IMR-90 (cell line): ENCODE measurements around the gene GATA1. TPM values are rescaled to one million over a fixed set of nuclear protein-coding genes. Genes with fewer than 3 reads are reported as not detected.

ENCODE experiments used
- ATAC-seq: fragments of 200-7000 bp; cut with Tn5 transposase; 2 replicates; pipeline ENCODE4 v1.9.1; 2020; ENCODE audit warnings: low read depth, mild to moderate bottlenecking, moderate library complexity
- BruUV-seq: library from RNA; stranded (reverse); fragments of 400-500 nt; replicated peaks from 2 replicates; lab custom pipeline; 2021; lab: Mats Ljungman, UMichigan
- CTCF ChIA-PET: fragments of 300-600 bp; formaldehyde crosslinking; extraction: SDS; loops from one replicate; lab custom pipeline; 2021; ENCODE audit warnings: antibody characterized with exemption; lab: Yijun Ruan, JAX
- POLR2A ChIA-PET: fragments of 300-600 bp; sonication (Branson Sonifier 250); formaldehyde crosslinking; loops from one replicate; lab custom pipeline; 2022; ENCODE audit warnings: antibody characterized with exemption; ENCODE audit not compliant: unreplicated experiment; lab: Charles Lee
- DNase-seq: peaks from one replicate; pipeline ENCODE4 v3.0.0; 2013
- H2AFZ ChIP-seq: replicated peaks from 2 replicates; pipeline ENCODE3; 2013; ENCODE audit warnings: low read length, mild to moderate bottlenecking; ENCODE audit not compliant: poor library complexity
- H2AK5ac ChIP-seq: 2 replicates; pipeline ENCODE4 v1.6.1; 2013; ENCODE audit warnings: low read depth, low read length, inconsistent platforms
- H2AK9ac ChIP-seq: replicated peaks from 2 replicates; pipeline ENCODE3; 2013; ENCODE audit warnings: mild to moderate bottlenecking, low read depth, low read length, moderate library complexity; ENCODE audit not compliant: poor library complexity
- H2BK120ac ChIP-seq: 2 replicates; pipeline ENCODE4 v1.6.1; 2013; ENCODE audit warnings: low read depth, low read length, inconsistent platforms
- H2BK15ac ChIP-seq: 3 replicates; pipeline ENCODE4 v1.6.1; 2013; ENCODE audit warnings: low read depth, low read length, inconsistent platforms
- H2BK20ac ChIP-seq: 2 replicates; pipeline ENCODE4 v1.6.1; 2013; ENCODE audit warnings: low read depth, mild to moderate bottlenecking, inconsistent platforms, low read length, moderate library complexity
- H2BK5ac ChIP-seq: 2 replicates; pipeline ENCODE4 v1.6.1; 2013; ENCODE audit warnings: mild to moderate bottlenecking, low read depth, low read length, inconsistent platforms; ENCODE audit not compliant: poor library complexity, severe bottlenecking
- H3K14ac ChIP-seq: replicated peaks from 2 replicates; pipeline ENCODE4 v1.6.1; 2013; ENCODE audit warnings: low read depth, low read length, inconsistent platforms
- H3K18ac ChIP-seq: 2 replicates; pipeline ENCODE4 v1.6.1; 2013; ENCODE audit warnings: low read depth, low read length, control low read depth
- H3K23ac ChIP-seq: 2 replicates; pipeline ENCODE4 v1.6.1; 2013; ENCODE audit warnings: low read depth, low read length, inconsistent platforms
- H3K27ac ChIP-seq: 2 replicates; pipeline ENCODE4 v1.5.1; 2013; ENCODE audit warnings: mild to moderate bottlenecking, control low read depth, low read length; ENCODE audit not compliant: insufficient read depth
- H3K27me3 ChIP-seq: 2 replicates; pipeline ENCODE4 v1.6.1; 2013; ENCODE audit warnings: low read length; ENCODE audit not compliant: control insufficient read depth, insufficient read depth
- H3K36me3 ChIP-seq: 2 replicates; pipeline ENCODE4 v1.6.1; 2013; ENCODE audit warnings: low read length, mixed read lengths; ENCODE audit not compliant: control insufficient read depth, insufficient read depth
- H3K4ac ChIP-seq: 2 replicates; pipeline ENCODE4 v1.6.1; 2013; ENCODE audit warnings: low read depth, low read length, inconsistent platforms
- H3K4me1 ChIP-seq: 2 replicates; pipeline ENCODE4 v1.6.1; 2013; ENCODE audit warnings: low read length, mixed read lengths; ENCODE audit not compliant: control insufficient read depth, insufficient read depth
- H3K4me2 ChIP-seq: 2 replicates; pipeline ENCODE4 v1.6.1; 2013; ENCODE audit warnings: low read depth, mild to moderate bottlenecking, control low read depth, low read length, moderate library complexity
- H3K4me3 ChIP-seq: 2 replicates; pipeline ENCODE4 v1.5.1; 2013; ENCODE audit warnings: low read depth, mild to moderate bottlenecking, control low read depth, low read length, moderate library complexity; ENCODE audit not compliant: insufficient read depth
- H3K56ac ChIP-seq: 2 replicates; pipeline ENCODE4 v1.6.1; 2013; ENCODE audit warnings: low read length, inconsistent platforms; ENCODE audit not compliant: insufficient read depth; ENCODE audit errors: extremely low read depth
- H3K79me1 ChIP-seq, 2 experiments: 2 replicates each; pipeline ENCODE4 v1.6.1; 2013; ENCODE audit warnings: low read length in 2 of 2, inconsistent platforms in 1 of 2, low read depth in 1 of 2
- H3K9ac ChIP-seq: 2 replicates; pipeline ENCODE4 v1.6.1; 2013; ENCODE audit warnings: low read depth, low read length, control low read depth
- H3K9me1 ChIP-seq: 2 replicates; pipeline ENCODE4 v1.6.1; 2013; ENCODE audit warnings: low read length, inconsistent platforms; ENCODE audit not compliant: insufficient read depth
- H3K9me3 ChIP-seq: 2 replicates; pipeline ENCODE4 v1.6.1; 2013; ENCODE audit warnings: low read length; ENCODE audit not compliant: control insufficient read depth, insufficient read depth
- H4K20me1 ChIP-seq: 2 replicates; pipeline ENCODE4 v1.6.1; 2013; ENCODE audit warnings: low read length, inconsistent platforms; ENCODE audit not compliant: insufficient read depth
- H4K5ac ChIP-seq: 2 replicates; pipeline ENCODE4 v1.6.1; 2013; ENCODE audit warnings: mild to moderate bottlenecking, low read depth, low read length, control low read depth
- H4K8ac ChIP-seq, 2 experiments: 2 replicates each; pipeline ENCODE4 v1.6.1; 2013; ENCODE audit warnings: low read depth in 2 of 2, low read length in 2 of 2, control low read depth in 1 of 2, inconsistent platforms in 1 of 2
- H4K91ac ChIP-seq: 2 replicates; pipeline ENCODE4 v1.6.1; 2013; ENCODE audit warnings: low read depth, low read length, inconsistent platforms; ENCODE audit not compliant: insufficient read depth
- CEBPB ChIP-seq: IDR thresholded peaks from 2 replicates; pipeline ENCODE4 v1.6.1; 2012; ENCODE audit warnings: low read depth, low read length, improper control_type of control experiment
- NFE2L2 ChIP-seq: fragments of 150-350 bp; IDR thresholded peaks from 2 replicates; pipeline ENCODE4 v1.6.1; 2016; ENCODE audit warnings: low read depth, mild to moderate bottlenecking, low read length
- WGBS, 2 experiments: methylation state at CpG; one replicate each; pipeline versions ENCODE4 v1.1.5 to v1.1.7; 2013; ENCODE audit warnings: missing lambda C conversion rate in 2 of 2; ENCODE audit not compliant: insufficient read length in 1 of 2; ENCODE audit errors: extremely low coverage in 2 of 2; 5-methylcytosine and 5-hydroxymethylcytosine counted together
- dilution Hi-C: fragments of 300-500 bp; cut with HindIII; formaldehyde crosslinking; loops from one replicate; pipeline ENCODE4 v1.14.3; 2018; ENCODE audit warnings: low sequenced_read_pairs; ENCODE audit not compliant: unreplicated experiment
- in situ Hi-C: fragments of 300-500 bp; cut with MboI; formaldehyde crosslinking; loops from 3 replicates; pipeline ENCODE4 v1.14.3; 2019; ENCODE audit warnings: low sequenced_read_pairs, inconsistent platforms, mixed read lengths
- intact Hi-C: fragments of 100-400 bp; cut with micrococcal nuclease; formaldehyde crosslinking; loops from 2 replicates; pipeline ENCODE4 v1.10.0; 2022
- polyA plus RNA-seq, 3 experiments: library from polyadenylated mRNA; depleted of rRNA; stranded (reverse); fragments of >200 nt; gene quantifications; 2 replicates each; pipeline ENCODE4 v1.2.3, GENCODE V29; 2012; ENCODE audit warnings: low replicate concordance in 1 of 3
- total RNA-seq: library from RNA; depleted of rRNA; stranded (reverse); fragments of >200 nt; gene quantifications from 2 replicates; pipeline ENCODE4 v1.2.3, GENCODE V29; 2012

Gene GATA1
- total and polyA plus RNA-seq, 2 of the 4 experiments (the other 2 are of a cell fraction): not detected

DNA sequence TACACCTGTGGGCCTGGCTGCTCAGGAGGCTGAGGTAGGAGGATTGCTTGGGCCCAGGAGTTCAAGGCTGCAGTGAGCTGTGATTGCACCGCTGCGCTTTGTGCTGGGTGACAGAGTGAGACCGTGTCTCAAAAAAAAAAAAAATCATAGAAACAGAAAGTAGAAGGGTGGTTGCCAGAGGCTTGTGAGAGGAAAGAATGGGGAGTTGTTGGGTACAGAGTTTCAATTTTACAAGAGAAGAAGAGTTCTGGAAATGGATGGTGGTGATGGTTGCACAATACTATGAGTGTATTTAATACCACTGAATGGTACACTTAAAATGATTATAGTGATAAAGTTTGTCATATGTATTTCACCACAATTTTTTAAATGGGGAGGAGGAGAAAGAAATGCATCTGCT lies 35.0 kb upstream of the GATA1 start:
- no peak overlapping the region for H4K91ac ChIP-seq
- intact Hi-C loops (no loop called here), dilution Hi-C loops (no loop called here), in situ Hi-C loops (no loop called here)
- H3K27me3 ChIP-seq: peaks cover 12% of the 10 kb centered on the region; the same call in 1 of the 2 replicates
- H2AK9ac ChIP-seq: no peak overlapping the region
- H3K4me1 ChIP-seq: no peaks in the 10 kb centered on the region
- no peak overlapping the region for H4K5ac ChIP-seq
- H2BK5ac ChIP-seq: no peak overlapping the region
- DNase-seq (no peak), ATAC-seq (no peak)
- H3K79me1 ChIP-seq: no peaks in the 10 kb centered on the region
- H3K23ac ChIP-seq: no peak overlapping the region
- no CpG with 5 or more reads among the region's 3 CpGs for WGBS, 2 experiments
- H2AK5ac ChIP-seq: no peak overlapping the region
- H2BK120ac ChIP-seq: no peak overlapping the region
- H2BK15ac ChIP-seq: no peak overlapping the region
- no peak overlapping the region for H3K4ac ChIP-seq
- no peak overlapping the region for H3K14ac ChIP-seq
- no peak overlapping the region for H3K4me2 ChIP-seq
- no peak overlapping the region for H3K18ac ChIP-seq
- H2BK20ac ChIP-seq: no peak overlapping the region
- BruUV-seq: no TSS peak
- no peak overlapping the region for H3K27ac ChIP-seq
- H4K20me1 ChIP-seq: no peaks in the 10 kb centered on the region
- H3K4me3 ChIP-seq: no peak overlapping the region
- H3K9me1 ChIP-seq: no peaks in the 10 kb centered on the region
- ChIA-PET CTCF (no interaction called here), POLR2A (no interaction called here)
- H3K56ac ChIP-seq: no peak overlapping the region
- TF ChIP-seq NFE2L2 (no peak), CEBPB (peak; percentile 49; the same call in 1 of the 2 replicates)
- H3K36me3 ChIP-seq: no peaks in the 10 kb centered on the region
- no peaks in the 10 kb centered on the region for H3K9me3 ChIP-seq
- no peak overlapping the region for H4K8ac ChIP-seq
- no peak overlapping the region for H3K9ac ChIP-seq
- H2AFZ ChIP-seq: no peak overlapping the region
